ENCODE measurements around the gene IL18BP.

IL18BP gene

DNA sequence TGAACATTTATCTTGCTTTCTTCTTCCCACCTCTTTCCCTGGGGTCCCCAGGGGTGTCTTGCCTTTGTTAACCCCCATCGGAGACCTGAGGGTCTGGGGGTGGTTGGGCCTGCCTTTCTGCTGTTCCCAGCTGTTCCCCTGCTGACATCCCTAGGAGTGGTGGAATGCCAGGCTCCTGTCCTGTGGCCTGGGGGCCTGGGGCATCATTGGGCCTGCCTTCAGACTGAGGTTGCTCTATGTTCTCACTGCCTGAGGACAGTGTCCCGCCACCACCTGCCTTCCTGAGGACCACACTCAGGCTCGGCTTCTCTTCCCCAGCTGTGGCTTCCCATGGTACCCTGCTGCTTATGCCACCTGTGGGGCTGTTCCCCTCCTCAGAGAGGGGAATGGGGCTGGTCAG lies 1.1 kb upstream of the IL18BP start:
- no peak for DNase-seq

DNA sequence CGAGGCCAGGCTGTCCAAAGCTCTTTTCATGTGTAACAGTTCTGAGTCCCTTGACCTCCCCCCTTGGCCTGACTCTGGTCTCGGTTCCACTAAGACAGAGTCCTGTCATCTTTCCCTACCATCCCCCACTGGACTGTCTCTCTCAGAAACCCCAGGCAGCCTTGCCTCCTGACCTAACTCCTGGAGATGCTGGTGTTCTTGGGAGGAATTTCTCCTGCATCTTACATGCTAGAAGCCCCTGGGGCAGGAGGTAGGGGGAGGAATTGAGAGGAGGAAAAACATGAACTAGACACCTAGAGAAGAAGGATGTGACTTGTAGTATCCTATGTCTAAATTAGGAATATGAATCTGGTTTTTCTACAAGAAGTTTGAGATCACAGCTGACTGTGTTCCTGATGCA lies 648 bp upstream of the IL18BP start:
- DNase-seq = no peak

DNA sequence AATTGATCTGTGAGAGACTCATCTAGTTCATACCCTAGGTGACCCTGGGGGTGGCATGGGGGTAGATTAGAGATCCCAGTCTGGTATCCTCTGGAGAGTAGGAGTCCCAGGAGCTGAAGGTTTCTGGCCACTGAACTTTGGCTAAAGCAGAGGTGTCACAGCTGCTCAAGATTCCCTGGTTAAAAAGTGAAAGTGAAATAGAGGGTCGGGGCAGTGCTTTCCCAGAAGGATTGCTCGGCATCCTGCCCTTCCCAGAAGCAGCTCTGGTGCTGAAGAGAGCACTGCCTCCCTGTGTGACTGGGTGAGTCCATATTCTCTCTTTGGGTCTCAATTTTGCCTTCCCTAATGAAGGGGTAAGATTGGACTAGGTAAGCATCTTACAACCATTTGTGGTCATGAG lies 653 bp downstream of the IL18BP start:
- peak; percentile 19 for DNase-seq

DNA sequence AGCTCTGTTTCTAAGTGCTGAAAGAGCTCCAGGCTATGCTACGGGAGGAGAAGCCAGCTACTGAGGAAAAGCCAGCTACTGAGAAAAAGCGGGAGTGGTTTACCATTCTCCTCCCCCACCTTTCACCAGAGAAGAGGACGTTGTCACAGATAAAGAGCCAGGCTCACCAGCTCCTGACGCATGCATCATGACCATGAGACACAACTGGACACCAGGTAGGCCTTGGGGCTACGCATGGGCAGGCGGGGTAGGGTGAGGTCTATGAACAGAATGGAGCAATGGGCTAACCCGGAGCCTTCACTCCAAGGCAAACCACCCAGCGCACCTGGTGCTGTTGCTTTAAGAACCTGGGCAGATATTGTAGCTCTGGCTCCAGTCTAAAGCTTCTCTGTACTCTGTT lies 1.1 kb downstream of the IL18BP start:
- no peak for DNase-seq

DNA sequence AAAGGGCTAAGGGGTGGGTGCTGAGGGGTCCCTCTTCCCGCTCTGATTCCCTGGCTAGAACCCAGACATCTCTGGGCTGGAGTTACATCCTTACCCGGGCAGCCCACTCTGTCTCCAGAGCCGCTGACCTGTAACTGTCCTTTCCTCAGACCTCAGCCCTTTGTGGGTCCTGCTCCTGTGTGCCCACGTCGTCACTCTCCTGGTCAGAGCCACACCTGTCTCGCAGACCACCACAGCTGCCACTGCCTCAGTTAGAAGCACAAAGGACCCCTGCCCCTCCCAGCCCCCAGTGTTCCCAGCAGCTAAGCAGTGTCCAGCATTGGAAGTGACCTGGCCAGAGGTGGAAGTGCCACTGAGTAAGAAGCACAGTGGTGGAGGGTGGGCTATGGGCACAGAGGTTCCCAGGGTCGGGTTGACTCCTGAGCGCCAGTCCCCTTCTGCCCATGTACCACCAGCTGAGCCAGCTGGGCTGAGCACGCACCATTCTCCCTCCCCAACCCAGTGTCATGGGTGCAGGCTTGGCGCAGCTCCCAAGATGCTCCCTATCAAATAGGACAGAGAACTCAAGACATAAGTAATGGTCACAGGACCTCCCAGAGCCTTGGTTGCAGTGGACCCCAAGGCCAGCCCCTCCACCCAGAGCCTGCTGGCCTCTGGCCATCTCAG lies 1.6 kb downstream of the IL18BP start:
- DNase-seq = no peak

DNA sequence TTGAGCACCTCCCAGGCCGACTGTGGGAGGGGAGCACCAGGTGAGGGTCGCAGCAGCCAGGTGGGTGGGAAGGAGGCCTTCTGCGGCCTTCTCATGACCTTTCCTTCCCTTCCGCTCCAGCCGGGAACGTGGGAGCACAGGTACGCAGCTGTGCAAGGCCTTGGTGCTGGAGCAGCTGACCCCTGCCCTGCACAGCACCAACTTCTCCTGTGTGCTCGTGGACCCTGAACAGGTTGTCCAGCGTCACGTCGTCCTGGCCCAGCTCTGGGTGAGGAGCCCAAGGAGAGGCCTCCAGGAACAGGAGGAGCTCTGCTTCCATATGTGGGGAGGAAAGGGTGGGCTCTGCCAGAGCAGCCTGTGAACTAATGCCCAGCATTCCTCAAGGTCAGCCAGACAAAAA lies 2.6 kb downstream of the IL18BP start:
- DNase-seq = no peak

DNA sequence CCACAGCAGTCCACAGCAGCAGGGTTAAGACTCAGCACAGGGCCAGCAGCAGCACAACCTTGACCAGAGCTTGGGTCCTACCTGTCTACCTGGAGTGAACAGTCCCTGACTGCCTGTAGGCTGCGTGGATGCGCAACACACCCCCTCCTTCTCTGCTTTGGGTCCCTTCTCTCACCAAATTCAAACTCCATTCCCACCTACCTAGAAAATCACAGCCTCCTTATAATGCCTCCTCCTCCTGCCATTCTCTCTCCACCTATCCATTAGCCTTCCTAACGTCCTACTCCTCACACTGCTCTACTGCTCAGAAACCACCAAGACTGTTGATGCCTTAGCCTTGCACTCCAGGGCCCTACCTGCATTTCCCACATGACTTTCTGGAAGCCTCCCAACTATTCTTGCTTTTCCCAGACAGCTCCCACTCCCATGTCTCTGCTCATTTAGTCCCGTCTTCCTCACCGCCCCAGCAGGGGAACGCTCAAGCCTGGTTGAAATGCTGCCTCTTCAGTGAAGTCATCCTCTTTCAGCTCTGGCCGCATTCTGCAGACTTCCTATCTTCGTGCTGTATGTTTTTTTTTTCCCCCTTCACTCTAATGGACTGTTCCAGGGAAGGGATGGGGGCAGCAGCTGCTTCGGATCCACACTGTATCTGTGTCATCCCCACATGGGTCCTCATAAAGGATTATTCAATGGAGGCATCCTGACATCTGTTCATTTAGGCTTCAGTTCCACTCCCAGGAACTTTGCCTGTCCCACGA lies 3.3 kb downstream of the IL18BP start:
- peak; percentile 30 for DNase-seq

DNA sequence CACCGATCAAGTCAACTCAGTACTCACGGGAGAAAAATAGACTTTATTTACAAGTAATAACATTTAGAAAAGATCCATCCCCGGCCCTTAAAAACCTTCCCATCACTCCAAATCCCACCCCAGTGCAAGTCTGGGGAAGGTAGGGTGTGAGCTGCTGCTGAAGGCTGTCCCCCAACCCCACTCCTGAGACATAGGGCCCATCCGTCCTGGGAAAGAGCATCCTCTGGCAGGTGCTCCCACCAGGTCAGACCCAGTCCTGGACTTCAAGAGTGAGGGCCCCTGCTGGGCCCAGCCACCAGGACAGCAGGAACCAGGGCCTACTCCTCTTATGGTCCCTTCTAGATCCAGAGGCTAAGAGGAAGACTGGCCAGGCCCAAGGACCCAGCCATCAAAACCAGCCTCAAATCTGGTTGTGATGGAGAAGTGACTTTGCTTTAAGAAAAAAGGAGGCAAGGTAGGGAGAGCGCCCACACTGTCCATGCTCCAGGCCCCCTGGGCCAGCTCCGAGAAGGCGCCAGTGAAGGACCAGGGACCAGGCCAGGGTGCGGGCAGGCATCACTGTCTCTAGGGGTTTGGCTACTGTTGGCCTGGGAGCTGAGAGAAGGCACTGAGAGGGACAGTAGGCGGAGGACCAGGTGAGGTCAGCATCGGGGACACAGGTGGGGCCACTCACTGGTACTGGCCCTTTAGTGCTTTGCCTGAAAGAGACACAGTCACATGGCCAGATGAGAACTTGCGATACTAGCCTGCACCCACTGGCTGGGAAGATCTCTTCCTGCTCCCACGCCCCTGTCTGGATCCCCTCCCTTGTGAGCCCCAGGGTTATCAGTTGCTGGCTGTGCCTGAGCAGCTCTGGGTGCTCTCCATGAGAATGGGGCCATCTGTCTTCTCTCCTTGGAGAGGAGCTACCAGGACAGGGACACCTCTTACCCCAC lies 4.4 kb downstream of the IL18BP start:
- no peak for DNase-seq

DNA sequence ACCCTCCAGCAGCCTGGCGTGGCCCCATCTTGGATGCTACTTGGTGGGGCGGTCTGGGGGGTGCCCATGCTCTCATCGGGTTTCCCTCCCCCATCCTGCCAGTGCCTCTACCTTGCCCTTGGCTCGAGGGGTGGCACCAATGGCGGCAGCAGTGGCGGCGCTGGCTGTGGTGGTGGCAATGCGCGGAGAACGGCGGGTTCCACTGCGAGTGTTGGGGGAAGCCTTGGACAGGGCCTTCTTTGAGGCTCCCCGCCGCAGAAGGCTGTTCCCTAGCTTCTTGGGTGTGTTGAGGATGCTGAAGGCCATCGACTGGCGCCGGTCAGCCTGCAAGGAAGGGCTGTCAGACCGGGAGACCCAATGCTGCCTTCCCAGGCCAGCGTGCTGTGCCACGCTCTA lies 5.1 kb downstream of the IL18BP start:
- DNase-seq = no peak

DNA sequence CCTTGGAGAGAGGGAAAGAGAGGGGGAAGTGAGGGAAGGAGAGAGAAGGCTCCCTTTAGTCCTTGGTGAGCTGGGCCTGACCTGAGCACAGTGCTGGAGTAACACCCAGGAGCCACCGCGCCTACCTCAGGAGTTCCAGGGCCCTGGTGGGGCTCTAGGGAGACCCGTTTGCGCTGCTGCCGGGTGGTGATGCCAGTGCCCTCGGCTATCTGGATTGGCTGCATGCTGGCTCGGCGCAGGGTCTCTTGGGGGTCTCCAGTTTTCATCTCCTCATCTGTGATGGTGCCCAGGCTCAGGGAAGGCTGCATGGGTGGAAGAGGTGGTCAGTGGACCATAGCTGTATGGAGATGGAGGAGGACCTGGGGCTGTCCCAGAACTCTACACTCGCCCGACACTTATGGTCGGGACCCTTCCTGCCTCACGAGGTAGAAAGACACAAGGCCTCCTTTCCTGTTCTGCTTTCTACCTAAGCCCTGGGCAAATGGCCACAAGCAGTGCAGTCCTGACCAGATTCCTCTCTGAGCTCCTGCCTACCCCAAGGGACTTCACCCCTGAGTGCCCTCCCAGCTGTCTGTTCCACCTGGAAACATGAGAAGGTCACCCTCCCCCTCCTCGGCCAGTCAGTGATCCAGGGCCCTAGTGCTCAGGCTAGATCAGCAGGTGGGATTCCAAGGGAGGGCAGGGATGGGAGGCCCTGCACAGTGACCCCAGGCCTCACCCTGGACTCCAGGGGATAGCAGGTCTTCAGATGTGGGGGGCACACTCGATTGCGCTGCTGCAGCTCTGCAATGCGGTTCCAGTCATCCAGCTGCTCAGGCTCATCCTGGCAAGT lies 6.0 kb downstream of the IL18BP start:
- DNase-seq = no peak

GRCh38 chr11:72005347-72006260 lies 6.9 kb downstream of the IL18BP start:
- no peak for DNase-seq

GRCh38 chr11:72006309-72007088 lies 7.8 kb downstream of the IL18BP start:
- DNase-seq = no peak

DNA sequence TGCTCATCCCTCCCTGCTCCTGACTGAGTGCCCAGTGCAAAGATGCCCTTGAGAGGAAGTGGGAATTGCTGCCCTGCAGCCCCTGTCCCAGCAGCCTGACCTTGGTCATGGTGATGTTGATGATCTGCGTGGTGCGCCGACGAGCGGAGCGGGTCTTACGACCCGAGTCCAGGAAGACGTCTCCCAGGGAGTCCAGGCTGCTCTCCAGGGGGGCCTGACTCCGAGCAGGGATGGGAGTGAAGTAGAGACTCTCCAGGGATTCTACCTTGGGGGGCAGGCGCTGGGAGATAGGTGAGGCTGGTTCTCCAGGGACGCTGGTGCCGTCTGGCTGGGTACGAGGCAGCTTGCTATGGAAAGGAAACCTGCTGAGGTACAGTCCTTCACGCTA lies 8.4 kb downstream of the IL18BP start:
- DNase-seq = no peak

- no peak for DNase-seq
Measured at GRCh38 chr11:72007587-72007986, 8.9 kb downstream of the IL18BP start.

GRCh38 chr11:72008728-72009127 lies 10.0 kb downstream of the IL18BP start:
- DNase-seq = no peak

- no peak for DNase-seq
Measured at GRCh38 chr11:72009156-72009555, 10.4 kb downstream of the IL18BP start.

DNA sequence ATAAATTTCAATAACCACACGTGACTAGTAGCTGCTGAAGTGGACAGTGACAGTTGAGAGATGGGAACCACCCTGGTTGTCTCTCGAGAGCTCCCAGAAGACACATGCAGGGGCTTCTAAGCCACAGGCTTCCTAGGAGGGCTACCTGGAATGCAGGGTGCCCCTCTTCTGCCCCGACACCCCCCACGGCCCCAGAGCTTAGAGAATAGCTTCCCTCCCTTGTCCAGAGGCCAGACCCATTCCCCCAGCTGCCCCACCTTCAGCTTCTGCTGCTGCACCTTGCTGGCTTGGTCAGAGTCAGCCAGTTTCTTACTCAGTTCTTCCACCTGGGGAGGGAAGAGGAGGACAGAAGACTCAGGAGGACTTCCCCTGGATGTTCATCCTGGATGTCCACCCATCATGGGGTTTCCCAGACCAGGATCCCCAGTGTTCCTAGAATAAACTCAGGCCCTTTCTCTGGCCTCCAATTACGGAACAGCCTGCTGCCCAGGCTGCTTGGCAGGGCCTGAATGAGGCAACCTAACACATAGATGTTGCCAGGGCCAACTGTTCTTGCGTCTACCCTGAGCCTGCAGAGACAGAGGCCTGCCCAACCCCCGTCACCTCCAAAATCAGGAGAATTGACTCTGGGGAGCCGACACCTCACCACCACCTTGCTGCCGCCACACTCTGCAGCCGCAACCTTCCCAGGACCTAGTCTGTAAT lies 12.0 kb downstream of the IL18BP start:
- DNase-seq = no peak

DNA sequence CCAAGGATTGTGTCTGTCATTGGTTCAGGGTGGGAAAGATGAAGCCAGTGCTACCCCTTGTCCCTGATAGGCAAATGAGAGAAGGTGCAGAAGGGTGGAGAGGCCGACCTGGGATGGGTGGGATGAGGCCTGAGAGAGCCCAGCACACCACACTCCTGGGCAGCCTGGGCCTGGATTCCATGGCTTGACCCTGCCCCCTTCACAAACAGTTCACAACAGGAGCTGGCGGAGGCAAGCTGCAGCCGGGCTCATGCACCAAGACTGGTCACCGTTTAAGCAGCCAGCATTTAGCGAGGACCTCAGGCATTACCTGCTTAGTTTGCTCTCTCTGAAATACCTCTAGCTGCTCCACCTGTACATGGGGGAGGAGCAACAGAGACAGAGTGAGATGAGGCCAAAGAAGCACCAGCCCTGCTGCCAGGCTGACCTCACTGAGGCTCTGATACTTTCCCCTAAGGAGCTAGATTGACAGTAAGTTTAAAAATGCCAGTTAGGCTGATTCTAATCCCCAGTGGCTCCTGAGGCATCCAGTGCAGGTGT lies 13.5 kb downstream of the IL18BP start:
- no peak for DNase-seq

GRCh38 chr11:72012897-72013721 lies 14.4 kb downstream of the IL18BP start:
- DNase-seq = peak; percentile 77
